ENCODE data around the gene MBOAT7. TPM values are rescaled to one million over a fixed set of nuclear protein-coding genes. Genes with fewer than 3 reads are reported as not detected.
"Not testable (repeated sequence)": the region's sequence is repeated elsewhere in the genome, so short reads cannot be mapped to it uniquely, and the experiment has no call there.

The MBOAT7 gene
- total RNA-seq, result 56.0 TPM

- DNase-seq (ENCODE audit: low spot score) (no peak), ATAC-seq (no peak)
- intact Hi-C loops (cut with DNase I), result no loop called here
These were observed at the start of gene MBOAT7 for GRCh38 chr19:54189145-54189734. MBOAT7 (minus strand) TSS chr19:54189580; CDS start chr19:54188508, 1,072 bp downstream.

- DNase-seq (ENCODE audit: low spot score) (no peak), ATAC-seq (no peak)
- intact Hi-C loops (cut with DNase I), result loop anchor here (10.0 kb wide), 1 partner anchor 59 kb away; the partner anchor contains the start of gene TMC4
These were observed 44.6 kb upstream of the MBOAT7 start for GRCh38 chr19:54233941-54234340.

GRCh38 chr19:54231077-54231931 is 41.9 kb upstream of the MBOAT7 start:
- DNase-seq (ENCODE audit: low spot score) (peak; percentile 93), ATAC-seq (peak; percentile 94)
- intact Hi-C loops (cut with DNase I), result loop anchor here (10.0 kb wide), 1 partner anchor 57 kb away; the partner anchor contains the start of gene TMC4

GRCh38 chr19:54230031-54230430 is 40.7 kb upstream of the MBOAT7 start:
- no peak for DNase-seq (ENCODE audit: low spot score)

GRCh38 chr19:54229146-54229545 is 39.8 kb upstream of the MBOAT7 start:
- no peak for DNase-seq (ENCODE audit: low spot score)

More at GRCh38 chr19:54230031-54230430, 40.7 kb upstream of the MBOAT7 start:
- ATAC-seq, result no peak
- intact Hi-C loops (cut with DNase I), result loop anchor here (10.0 kb wide), 1 partner anchor 55 kb away; the partner anchor contains the start of gene TMC4

GRCh38 chr19:54224619-54225018 is 35.2 kb upstream of the MBOAT7 start:
- ATAC-seq; DNase-seq (ENCODE audit: low spot score); intact Hi-C loops (cut with DNase I): not testable (repeated sequence)

More at GRCh38 chr19:54229146-54229545, 39.8 kb upstream of the MBOAT7 start:
- ATAC-seq, result no peak
- intact Hi-C loops (cut with DNase I), result no loop called here

- DNase-seq (ENCODE audit: low spot score); intact Hi-C loops (cut with DNase I): not testable (repeated sequence)
- peak; percentile 9 for ATAC-seq
These were observed 34.5 kb upstream of the MBOAT7 start for GRCh38 chr19:54223937-54224281.

GRCh38 chr19:54223277-54223936 is 34.0 kb upstream of the MBOAT7 start:
- ATAC-seq, result peak; percentile 44
- intact Hi-C loops (cut with DNase I); DNase-seq (ENCODE audit: low spot score): not testable (repeated sequence)

- DNase-seq (ENCODE audit: low spot score); intact Hi-C loops (cut with DNase I): not testable (repeated sequence)
- ATAC-seq, result peak; percentile 62
These were observed 33.3 kb upstream of the MBOAT7 start, which contains the start of gene LILRB3 for GRCh38 chr19:54222474-54223276. LILRB3 (minus strand) TSS chr19:54223007; CDS start chr19:54222976, 31 bp downstream.

GRCh38 chr19:54221947-54222346 is 32.6 kb upstream of the MBOAT7 start:
- DNase-seq (ENCODE audit: low spot score); intact Hi-C loops (cut with DNase I); ATAC-seq: not testable (repeated sequence)

- intact Hi-C loops (cut with DNase I); ATAC-seq; DNase-seq (ENCODE audit: low spot score): not testable (repeated sequence)
These were observed 30.3 kb upstream of the MBOAT7 start for GRCh38 chr19:54219702-54220101.

GRCh38 chr19:54218960-54219661 is 29.7 kb upstream of the MBOAT7 start:
- DNase-seq (ENCODE audit: low spot score) (no peak), ATAC-seq (no peak)
- intact Hi-C loops (cut with DNase I), result no loop called here

- ATAC-seq (no peak), DNase-seq (ENCODE audit: low spot score) (no peak)
- intact Hi-C loops (cut with DNase I), result no loop called here
These were observed 28.9 kb upstream of the MBOAT7 start for GRCh38 chr19:54218259-54218658.

- DNase-seq (ENCODE audit: low spot score); intact Hi-C loops (cut with DNase I): not testable (repeated sequence)
These were observed 28.3 kb upstream of the MBOAT7 start for GRCh38 chr19:54217517-54218247.

GRCh38 chr19:54216869-54217268 is 27.5 kb upstream of the MBOAT7 start:
- intact Hi-C loops (cut with DNase I), result no loop called here

More at GRCh38 chr19:54217517-54218247, 28.3 kb upstream of the MBOAT7 start:
- not testable (repeated sequence) for ATAC-seq

GRCh38 chr19:54214734-54215133 is 25.4 kb upstream of the MBOAT7 start:
- ATAC-seq; DNase-seq (ENCODE audit: low spot score); intact Hi-C loops (cut with DNase I): not testable (repeated sequence)

More at GRCh38 chr19:54216869-54217268, 27.5 kb upstream of the MBOAT7 start:
- ATAC-seq (no peak), DNase-seq (ENCODE audit: low spot score) (no peak)

- DNase-seq (ENCODE audit: low spot score); ATAC-seq; intact Hi-C loops (cut with DNase I): not testable (repeated sequence)
These were observed 24.8 kb upstream of the MBOAT7 start for GRCh38 chr19:54214217-54214616.
